Embryonic facial prominence (tissue), 1 donor: ENCODE measurements around the gene DTX3.
"Not testable (repeated sequence)": the region's sequence is repeated elsewhere in the genome, so short reads cannot be mapped to it uniquely, and the experiment has no call there.

Experiments
- DNase-seq: peaks from one replicate; pipeline ENCODE4 v3.0.0-alpha.2; 2016; ENCODE audit errors: extremely low spot score

DTX3 gene

GRCh38 chr12:57604454-57604991, at the start of gene DTX3:
Gene DTX3 (plus strand): TSS chr12:57604824. CDS start chr12:57606518, 1,694 bp downstream.
- peak; percentile 25 for DNase-seq

GRCh38 chr12:57554897-57555296, 49.7 kb upstream of the DTX3 start:
- DNase-seq: no peak

GRCh38 chr12:57558864-57559263, 45.8 kb upstream of the DTX3 start:
- no peak for DNase-seq

- no peak for DNase-seq
These were observed 44.1 kb upstream of the DTX3 start for GRCh38 chr12:57560516-57560915.

GRCh38 chr12:57561117-57561516, 43.5 kb upstream of the DTX3 start:
- DNase-seq: not testable (repeated sequence)

- DNase-seq: no peak
These were observed 41.3 kb upstream of the DTX3 start for GRCh38 chr12:57563358-57563757.

- no peak for DNase-seq
These were observed 40.4 kb upstream of the DTX3 start for GRCh38 chr12:57564178-57564740.

- DNase-seq: no peak
These were observed 35.8 kb upstream of the DTX3 start for GRCh38 chr12:57568838-57569237.

- DNase-seq: no peak
These were observed 34.8 kb upstream of the DTX3 start for GRCh38 chr12:57569858-57570257.

- DNase-seq: not testable (repeated sequence)
These were observed 34.2 kb upstream of the DTX3 start for GRCh38 chr12:57570438-57570837.

GRCh38 chr12:57571926-57572762, 32.5 kb upstream of the DTX3 start:
- DNase-seq: no peak

GRCh38 chr12:57574795-57575194, 29.8 kb upstream of the DTX3 start:
- no peak for DNase-seq

- DNase-seq: no peak
These were observed 28.6 kb upstream of the DTX3 start for GRCh38 chr12:57575771-57576612.

- DNase-seq: no peak
These were observed 27.9 kb upstream of the DTX3 start for GRCh38 chr12:57576613-57577160.

- DNase-seq: no peak
These were observed 26.5 kb upstream of the DTX3 start for GRCh38 chr12:57577981-57578758.

GRCh38 chr12:57579011-57579410, 25.6 kb upstream of the DTX3 start:
- no peak for DNase-seq

GRCh38 chr12:57579677-57580465, 24.8 kb upstream of the DTX3 start:
- no peak for DNase-seq

GRCh38 chr12:57580466-57580795, 24.2 kb upstream of the DTX3 start:
- no peak for DNase-seq

- DNase-seq: no peak
These were observed 22.8 kb upstream of the DTX3 start for GRCh38 chr12:57581802-57582201.

- DNase-seq: no peak
These were observed 22.2 kb upstream of the DTX3 start for GRCh38 chr12:57582440-57582839.
